PC-9 (cell line): ENCODE data around the gene FTO.

Experiments used
- CTCF ChIP-seq: fragments of 200-600 bp; sonication (generic); conservative IDR thresholded peaks from 2 replicates; pipeline ENCODE4 v1.6.1; 2017; ENCODE audit warnings: mixed run types, antibody characterized with exemption, mild to moderate bottlenecking, moderate library complexity
- EZH2 ChIP-seq: fragments of 200-600 bp; sonication (generic); IDR thresholded peaks from 2 replicates; pipeline ENCODE4 v1.8.0; 2017; ENCODE audit warnings: antibody characterized with exemption, low read depth

- TF ChIP-seq CTCF (no peak), EZH2 (no peak)
Observed at GRCh38 chr16:53888222-53888621, 184.3 kb downstream of the FTO start.
